Lower leg skin (tissue), 3 donors: ENCODE results near the gene NFAT5.

Experiments used
- CTCF ChIP-seq, 3 donors: fragments of 450-650 bp; IDR thresholded peaks; one replicate each; pipeline ENCODE4 v1.5.1; 2016; ENCODE audit warnings: antibody characterized with exemption in 3 of 3, mild to moderate bottlenecking in 3 of 3, moderate library complexity in 2 of 3
- POLR2A ChIP-seq, 2 donors: fragments of 450-650 bp; IDR thresholded peaks; one replicate each; pipeline ENCODE4 v1.6.1; 2016 to 2017; ENCODE audit warnings: antibody characterized with exemption in 2 of 2, mild to moderate bottlenecking in 1 of 2, moderate library complexity in 1 of 2

DNA sequence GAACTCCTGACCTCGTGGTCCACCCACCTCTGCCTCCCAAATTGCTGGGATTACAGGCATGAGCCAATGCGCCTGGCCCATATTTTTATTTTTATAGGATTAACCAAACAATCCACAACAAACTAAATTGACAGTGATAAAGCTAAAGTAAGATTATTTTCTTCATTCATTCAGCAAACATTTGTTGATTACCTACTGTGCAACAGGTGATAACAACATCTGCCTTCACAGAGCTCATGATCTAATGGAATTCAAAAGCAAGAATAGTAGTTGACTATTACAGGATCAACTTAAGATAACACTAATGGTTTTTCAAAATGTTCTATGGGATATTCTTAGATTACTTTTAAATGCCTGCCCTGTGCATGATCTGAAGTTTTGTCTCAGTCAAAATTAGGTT lies 122.8 kb downstream of the NFAT5 start:
- no peak for TF ChIP-seq CTCF (IDR thresholded peaks at IDR 0.05)
- no peak for TF ChIP-seq POLR2A (IDR thresholded peaks at IDR 0.05)
